HG03095 (cell line): ENCODE measurements around the gene RBM12.

Experiments used
- ATAC-seq: cut with Tn5 transposase; IDR thresholded peaks from one replicate; pipeline ENCODE4 v1.9.1; 2021; ENCODE audit warnings: moderate library complexity; ENCODE audit not compliant: unreplicated experiment

Gene RBM12

DNA sequence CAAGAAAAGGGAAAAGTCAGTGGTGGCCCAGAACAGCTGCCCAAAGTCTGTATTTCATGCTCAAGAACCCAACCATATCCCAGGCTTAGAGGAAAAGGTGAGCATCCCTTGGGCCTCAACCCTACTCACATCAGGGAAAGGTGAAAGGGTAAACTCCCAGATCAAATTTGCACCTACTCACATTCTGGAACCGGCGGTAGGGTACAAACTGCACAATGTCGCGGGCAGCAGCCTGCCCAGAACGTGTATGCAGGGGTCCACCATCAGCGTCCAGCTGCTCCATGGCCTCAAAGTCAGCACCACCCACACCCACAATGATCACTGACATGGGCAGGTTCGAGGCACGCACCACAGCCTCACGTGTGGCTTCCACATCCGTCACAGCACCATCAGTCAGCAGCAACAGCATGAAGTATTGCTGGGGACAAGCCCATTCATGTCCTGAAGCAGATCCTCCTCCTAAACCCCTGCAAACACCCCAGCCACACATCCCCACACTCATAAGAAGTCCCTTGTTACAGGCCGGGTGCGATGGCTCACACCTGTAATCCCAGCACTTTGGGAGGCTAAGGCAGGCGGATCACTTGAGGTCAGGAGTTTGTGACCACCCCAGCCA is 38.2 kb downstream of the RBM12 start:
- no peak for ATAC-seq

DNA sequence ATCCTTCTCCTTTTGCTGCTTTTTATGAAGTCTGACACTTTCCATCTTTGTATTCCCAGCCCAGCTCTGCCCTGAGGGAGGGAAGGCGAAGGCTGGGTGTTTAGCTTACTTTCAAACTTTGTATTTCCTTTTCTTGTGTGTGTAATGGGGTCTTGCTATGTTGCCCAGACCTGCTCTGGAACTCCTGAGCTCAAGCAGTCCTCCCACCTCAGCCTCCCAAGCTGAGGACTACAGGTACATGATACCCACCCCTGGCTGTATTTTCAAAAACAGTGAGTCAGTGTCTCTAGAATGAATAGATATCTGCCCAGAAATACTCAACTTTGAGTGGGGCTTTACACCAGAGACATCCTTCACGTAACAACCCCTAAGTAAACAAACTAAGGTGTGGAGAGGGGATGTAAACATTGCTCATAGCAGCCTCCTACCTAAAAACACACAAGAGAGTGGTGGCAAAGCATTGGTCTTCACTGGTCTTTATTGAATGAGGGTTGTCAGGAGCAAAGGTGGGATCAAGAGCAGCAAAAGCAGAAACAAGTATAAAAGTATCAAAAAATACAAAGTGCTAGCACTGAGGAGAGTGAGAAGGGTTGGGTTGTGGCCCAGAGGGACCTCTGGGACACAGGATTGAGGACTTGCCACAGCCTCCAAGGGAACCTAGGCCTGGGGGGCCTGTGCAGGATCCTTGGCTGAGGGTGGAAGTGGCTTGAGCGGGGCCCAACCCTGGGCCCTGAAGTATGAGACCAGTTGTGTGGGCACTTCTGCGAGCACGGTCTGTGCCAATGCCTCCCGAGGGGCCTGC is 38.9 kb downstream of the RBM12 start:
- no peak for ATAC-seq

DNA sequence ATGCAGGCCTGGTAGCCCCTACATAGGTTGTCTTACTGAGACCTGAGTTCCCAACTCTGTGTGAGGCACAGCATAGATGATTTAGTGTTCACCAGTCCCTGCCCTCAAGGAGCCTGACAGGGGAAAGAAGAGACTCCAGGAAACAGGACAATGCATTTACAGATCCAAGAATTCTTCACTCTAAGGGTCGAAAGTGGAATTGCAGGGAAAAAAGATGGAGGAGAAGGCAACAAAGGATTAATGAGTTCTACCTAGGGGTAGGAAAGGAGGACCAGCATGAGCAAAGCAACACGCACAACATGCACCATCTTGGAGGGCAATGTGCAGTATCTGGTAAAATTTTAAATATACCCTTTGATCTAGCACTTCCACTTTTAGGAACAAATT is 43.1 kb downstream of the RBM12 start:
- ATAC-seq, result no peak

DNA sequence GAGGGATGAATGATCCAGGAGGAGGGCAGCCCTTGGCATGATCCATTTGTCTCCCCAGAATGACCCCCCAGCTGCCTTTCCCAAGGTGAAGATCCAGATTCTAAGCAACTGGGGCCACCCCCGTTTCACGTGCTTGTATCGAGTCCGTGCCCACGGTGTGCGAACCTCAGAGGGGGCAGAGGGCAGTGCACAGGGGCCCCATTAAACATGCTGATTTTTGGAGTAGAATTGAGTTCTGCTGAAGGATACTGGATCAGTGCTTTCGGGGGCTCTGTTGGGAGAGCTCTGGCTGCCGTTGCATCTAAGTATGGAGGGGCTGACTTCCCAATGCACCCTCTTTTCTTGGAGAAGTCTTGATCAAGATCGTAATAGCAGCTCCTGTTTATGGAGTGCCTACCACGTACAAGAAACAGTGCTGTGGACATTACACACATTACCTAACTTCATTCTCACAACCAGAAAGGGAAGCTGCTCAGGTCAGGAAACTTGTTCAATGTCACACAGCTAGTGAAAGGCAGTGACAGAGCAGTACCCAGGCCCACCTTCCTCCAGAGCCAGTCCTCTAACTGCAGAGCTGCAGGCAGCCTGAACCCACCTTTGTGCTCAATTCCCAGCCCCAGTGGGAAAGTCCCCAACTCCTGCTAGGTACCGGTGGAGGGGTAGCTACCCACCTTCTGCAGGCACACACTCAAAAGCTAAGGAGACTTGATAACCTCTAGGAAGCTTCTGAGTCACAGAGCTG is 43.7 kb downstream of the RBM12 start:
- no peak for ATAC-seq

DNA sequence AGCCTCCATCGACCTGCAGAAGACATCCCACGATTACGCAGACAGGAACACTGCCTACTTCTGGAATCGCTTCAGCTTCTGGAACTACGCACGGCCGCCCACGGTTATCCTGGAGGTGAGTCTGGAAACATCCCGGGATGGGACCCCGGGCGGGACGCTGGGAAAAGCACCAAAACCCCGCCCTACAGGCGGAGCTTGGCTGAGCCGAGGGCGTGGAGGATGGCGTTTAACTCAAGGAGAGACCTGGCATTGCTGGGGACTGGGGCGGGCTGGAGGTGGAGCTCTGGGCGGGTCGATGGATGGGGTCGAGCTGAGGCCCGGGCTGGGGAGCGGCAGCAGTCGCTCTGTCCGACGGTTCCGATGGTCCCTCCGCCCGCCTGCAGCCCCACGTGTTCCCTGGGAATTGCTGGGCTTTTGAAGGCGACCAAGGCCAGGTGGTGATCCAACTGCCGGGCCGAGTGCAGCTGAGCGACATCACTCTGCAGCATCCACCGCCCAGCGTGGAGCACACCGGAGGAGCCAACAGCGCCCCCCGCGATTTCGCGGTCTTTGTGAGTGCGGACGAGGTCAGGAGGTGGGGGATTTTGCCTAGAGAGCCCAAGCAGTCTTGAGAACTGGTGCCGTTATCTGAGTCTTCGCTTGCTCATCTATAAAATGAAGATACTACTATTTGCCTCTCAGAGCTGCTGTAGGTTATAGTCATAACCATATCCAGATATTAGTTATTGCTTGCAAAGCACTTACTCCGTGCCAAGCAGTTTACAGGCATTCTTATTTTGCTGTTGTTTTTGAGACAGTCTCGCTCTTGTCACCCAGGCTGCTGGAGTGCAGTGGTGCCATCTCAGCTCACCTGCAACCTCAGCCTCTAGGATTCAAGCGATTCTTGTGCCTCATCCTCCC is 45.3 kb downstream of the RBM12 start:
- peak; percentile 35 for ATAC-seq

DNA sequence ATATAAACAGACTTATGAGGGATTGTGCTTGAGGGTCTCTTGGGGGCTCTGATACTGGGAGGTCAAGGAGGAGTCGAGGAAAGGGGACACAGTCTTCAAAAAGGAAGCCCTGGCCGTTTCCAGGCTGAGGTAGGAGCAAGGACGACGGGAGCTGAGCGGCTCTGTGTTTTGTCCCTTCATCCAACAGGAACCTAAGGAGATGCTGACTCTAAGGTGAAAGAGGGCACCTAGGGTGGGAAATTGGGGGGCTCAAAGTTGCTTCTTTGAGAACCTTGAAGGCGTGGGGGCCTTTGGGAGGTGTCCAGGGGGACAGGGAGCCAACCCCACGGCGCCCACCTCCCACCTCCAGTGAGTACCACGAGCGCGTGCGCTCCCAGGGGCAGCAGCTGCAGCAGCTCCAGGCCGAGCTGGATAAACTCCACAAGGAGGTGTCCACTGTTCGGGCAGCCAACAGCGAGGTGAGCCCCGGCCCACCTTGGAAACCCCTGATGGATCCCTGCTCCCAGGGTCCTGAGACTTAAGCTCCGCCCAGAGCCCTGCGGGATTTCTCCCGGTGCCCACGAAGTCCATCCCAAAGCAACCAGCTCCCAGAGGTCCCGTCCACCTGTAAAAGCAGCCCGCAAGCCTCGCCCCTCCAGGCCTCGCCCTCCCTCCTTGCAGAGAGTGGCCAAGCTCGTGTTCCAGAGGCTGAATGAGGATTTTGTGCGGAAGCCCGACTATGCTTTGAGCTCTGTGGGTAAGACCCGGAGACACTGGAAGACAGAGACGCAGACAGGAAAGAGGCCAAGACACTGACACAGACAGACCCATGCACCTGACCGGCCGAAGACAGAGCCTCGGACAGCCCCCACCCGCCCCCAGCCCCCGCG is 46.2 kb downstream of the RBM12 start:
- no peak for ATAC-seq

DNA sequence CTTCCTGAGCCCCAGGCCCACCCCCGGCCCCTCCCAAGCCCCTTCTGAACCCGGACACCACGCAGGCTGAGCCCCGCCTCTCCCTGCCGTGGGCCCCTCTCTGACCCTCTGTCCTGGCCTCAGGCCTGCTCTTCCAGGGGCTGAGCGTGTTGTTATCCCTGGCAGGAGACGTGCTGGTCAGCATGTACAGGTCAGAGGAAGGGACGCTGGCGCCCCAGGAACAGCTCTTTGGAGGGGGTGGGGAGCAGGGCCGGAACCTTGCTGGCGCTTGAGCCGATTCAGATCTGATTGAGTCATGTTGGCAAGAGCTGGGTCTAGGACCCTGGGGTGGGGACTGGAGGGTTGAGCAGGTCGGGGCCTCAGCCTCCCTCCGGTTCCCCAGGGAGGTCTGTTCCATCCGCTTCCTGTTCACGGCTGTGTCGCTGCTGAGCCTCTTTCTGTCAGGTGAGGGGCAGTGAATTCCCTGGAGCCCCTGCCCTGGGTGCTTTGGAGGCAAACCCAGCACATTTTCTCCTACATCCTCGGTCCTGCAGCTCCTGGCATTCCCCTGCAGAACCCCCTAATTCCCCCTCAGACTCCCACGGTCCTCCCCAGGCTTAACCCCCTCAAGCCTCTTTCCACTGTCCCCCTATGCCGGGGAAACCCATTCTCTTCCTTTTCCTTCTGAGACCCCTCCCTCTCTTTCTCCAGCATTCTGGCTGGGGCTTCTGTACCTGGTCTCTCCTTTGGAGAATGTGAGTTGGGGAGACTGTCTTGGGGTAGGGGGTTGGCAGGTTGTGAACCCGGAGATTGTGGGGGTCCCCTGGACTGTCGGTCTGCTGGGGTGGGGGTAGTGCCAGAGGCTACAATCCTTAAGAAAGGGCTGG is 47.1 kb downstream of the RBM12 start:
- ATAC-seq, result no peak

DNA sequence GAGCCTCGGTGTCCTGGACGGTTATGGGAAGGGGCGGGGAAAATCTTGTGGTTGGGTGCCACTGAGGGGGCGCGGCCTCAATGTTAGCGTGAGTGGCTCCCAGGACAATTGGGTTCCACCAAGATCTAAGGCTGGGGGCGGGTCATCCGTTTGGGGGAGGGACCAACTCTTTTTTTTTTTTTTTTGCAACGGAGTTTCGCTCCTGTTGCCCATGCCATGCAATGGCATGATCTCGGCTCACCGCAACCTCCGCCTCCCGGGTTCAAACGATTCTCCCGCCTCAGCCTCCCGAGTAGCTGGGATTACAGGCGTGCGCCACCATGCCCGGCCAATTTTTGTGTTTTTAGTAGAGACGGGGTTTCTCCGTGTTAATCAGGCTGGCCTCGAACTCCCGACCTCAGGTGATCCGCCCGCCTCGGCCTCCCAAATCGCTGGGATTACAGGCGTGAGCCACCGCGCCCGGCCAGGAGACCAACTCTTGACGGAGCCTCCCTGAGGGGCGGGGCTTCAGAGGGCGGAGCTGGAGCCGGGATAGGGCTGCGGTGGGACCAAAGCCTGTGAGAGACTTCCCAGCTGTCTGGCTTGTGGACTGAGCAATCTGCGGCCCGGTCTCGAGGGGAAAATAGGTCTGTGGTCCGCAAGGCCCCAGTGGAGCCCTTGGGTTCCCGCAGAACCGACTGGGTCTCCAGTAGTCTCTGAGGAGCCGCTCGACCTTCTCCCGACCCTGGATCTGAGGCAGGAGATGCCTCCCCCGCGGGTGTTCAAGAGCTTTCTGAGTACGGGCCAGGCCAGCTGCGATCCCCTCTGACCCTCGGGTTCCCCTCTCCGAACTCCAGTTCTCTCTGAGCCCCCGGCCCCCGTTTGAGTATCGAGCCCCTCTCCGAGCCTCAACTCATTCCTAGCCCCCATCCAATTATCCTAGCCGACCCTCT is 48.0 kb downstream of the RBM12 start:
- ATAC-seq, result peak; percentile 23

DNA sequence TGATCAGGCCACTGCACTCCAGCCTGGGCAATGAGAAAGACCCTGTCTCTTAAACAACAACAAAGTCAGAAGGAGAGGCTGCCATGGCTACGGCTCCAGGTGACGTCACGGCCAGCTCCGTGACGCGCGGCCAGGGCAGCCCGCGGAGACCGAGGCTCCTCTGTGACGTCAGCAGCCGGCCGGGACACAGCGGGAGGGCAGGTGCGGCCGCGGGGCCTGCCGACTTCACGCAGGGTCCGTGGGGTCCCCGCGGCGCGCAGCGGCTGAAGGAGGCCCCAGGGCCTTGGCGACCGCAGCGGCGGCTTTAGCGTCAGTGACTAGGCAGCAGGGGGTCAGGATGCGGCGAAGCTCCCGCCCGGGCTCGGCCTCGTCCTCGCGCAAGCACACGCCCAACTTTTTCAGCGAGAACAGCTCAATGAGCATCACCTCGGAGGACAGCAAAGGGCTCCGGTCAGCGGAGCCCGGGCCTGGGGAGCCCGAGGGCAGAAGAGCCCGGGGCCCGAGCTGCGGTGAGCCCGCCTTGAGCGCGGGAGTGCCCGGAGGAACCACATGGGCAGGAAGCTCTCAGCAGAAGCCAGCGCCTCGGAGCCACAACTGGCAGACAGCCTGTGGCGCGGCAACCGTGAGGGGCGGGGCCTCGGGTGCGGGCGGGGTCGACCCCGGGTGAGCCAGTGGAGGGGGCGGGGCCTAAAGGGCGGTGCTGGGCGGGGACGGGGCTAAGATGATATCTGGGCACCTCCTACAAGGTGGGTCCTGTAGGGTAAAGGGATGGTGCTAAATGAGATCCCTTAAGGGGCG is 48.8 kb downstream of the RBM12 start, which contains the start of gene SPAG4:
Gene SPAG4 (plus strand): TSS at position 163 of the 798 bp plus-strand sequence. CDS start 175 bp downstream, at position 338.
- ATAC-seq, result peak; percentile 63

DNA sequence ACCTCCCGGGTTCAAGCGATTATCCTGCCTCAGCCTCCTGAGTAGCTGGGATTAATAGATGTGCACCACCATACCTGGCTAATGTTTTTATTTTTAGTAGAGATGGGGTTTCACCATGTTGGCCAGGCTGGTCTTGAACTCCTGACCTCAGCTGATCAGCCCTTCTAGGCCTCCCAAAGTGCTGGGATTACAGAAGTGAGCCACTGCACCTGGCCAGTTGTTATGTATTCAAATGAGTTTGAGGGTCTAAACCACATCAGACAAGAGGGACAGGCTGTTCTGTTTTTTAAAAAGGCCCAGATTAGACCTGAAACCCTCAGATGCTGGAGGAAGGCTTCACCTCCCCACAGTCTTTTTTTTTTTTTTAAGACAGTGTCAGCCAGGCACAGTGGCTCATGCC is 53.2 kb downstream of the RBM12 start:
- ATAC-seq, result peak; percentile 34

DNA sequence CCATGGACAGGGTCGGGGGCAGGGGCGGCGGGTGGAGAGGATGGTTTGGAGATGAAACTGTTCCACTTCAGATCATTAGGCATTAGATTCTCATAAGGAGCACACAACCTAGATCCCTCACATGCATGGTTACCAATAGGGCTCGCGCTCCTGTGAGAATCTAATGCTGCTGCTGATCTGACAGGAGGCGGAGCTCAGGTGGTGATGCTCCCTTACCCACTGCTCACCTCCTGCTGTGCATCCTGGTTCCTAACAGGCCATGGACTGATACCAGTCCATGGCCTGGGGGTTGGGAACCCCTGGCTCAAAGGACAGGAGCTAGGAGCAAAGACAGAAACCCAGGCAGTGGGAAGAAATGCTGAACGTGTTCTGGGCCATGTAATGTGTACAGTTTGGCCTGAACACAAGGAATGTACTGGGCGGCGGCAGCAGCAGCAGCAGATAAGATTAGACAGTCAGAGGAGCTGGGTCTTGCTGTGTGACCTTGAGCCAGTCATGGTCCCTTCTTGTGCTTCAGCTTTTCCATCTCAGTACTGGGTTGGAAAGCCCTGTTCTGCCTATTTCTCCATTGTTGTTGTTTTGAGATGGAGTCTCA is 53.8 kb downstream of the RBM12 start:
- ATAC-seq, result no peak

DNA sequence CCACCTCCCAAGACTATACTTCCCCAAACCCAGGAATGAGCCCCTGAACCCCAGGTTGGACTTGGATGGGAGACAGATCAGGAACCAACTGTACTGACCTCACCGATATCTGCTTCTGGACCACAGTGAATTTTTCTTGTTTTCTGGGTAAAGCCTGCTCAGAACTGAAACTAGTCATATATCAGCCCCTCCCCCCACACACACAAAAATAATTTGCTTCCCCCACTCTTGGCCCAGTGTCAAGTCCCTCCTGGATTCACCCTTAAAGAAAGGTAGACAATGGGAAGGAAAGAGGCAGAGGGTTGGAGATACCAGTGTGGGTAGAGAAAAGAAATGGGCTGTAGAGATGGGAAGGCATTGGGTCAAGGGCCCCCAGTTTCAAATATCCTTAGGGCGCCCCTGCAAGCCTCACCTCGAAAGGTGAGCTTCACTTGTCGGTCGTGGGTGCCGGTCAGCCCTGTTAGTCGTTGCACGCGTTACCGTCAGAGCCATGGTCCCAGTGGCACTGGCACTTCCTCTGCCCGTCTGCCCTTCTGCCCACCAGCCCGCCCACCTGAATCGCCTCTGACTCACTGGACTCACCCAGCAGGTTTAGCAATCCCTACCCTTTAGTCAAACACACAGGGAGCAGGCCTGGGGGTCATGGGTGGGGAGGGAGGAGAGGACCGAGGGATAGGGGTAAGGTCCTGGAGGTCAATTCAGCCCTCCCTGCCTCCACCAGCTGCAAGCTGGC is 57.5 kb downstream of the RBM12 start:
- no peak for ATAC-seq

DNA sequence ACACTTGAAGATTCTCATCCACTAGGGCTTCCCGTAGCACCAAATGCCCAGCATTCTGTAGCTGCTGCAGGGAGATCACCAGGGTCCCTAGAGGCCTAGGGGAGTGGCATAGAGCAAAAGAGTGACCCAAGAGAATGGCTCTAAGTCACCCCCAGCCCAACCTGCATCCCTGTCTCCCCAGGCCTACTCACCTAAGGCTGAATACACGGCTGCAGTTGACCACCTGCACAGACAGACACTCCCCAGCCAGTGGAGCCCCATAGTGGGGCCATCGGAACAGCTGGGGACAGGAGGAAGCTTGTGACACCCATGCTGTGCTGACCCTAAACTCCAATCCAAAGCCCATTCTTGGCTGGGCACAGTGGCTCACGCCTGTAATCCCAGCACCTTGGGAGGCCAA is 58.6 kb downstream of the RBM12 start:
- no peak for ATAC-seq

DNA sequence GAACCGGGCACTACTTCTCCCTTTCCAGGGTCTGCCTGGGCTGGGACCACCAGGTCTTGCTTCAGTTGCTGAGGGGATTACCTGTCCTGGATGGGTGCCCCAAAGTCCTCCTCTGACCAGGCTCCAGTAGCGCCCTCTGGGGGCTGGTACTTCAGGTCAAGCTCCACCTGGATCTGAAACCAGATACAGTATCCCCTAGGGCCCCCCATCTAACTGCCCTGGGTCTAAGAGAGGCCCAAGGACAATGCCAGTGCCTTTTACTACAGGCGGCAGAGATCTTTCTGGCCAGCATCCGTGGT is 60.3 kb downstream of the RBM12 start:
- ATAC-seq, result no peak

DNA sequence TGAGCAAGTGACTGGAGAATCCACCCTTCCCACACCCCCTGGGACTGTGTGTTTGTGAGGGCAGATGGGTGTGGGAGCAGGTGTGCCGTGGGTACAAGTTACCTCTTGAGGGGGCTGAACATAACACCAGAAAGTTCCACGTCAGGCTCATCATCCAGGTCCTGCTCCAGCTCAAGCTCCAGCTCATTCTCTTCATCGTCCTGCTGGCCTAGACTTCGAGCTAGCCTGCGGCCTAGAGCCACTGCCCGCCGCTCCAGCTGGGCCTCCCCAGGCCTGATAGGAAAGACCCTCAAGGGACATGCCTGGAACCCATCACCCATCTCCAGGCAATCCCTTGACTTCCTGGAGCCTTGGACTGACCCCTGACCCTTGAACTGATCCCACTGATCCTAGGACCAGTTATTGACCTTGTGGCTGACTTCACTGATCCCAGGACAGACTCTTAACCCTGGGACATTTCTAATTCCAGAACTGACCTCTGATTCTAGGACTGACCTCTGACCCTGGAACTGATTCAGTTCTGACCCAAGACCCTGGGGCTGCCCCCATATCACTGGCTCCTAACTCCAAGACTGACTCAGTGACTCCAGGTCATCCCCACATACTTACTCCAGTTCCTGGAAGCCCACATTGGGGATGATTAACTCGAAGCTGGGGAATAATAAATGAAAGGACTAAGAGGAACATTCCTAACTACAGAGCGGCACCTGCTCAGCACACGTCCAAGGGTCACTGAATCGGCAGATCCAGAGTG is 60.8 kb downstream of the RBM12 start:
- no peak for ATAC-seq
